Measurements from ENCODE around the gene FRMPD4. TPM values are rescaled to one million over a fixed set of nuclear protein-coding genes. Genes with fewer than 3 reads are reported as not detected.

Gene FRMPD4
- polyA plus RNA-seq, 3 donors: 0.09 to 0.16 (median 0.10) TPM

GRCh38 chrX:12292996-12293765, 154.9 kb downstream of the FRMPD4 start:
- no peak for DNase-seq

GRCh38 chrX:12297353-12297752, 159.1 kb downstream of the FRMPD4 start:
- no peak for DNase-seq

- DNase-seq: no peak
Observed at GRCh38 chrX:12301288-12301687, 163.0 kb downstream of the FRMPD4 start.

- DNase-seq: no peak
Observed at GRCh38 chrX:12304261-12304660, 166.0 kb downstream of the FRMPD4 start.

GRCh38 chrX:12307961-12308360, 169.7 kb downstream of the FRMPD4 start:
- no peak for DNase-seq

GRCh38 chrX:12308420-12308819, 170.1 kb downstream of the FRMPD4 start:
- no peak for DNase-seq

- no peak for DNase-seq
Observed at GRCh38 chrX:12309040-12309743, 170.9 kb downstream of the FRMPD4 start.

- no peak for DNase-seq
Observed at GRCh38 chrX:12309744-12310076, 171.4 kb downstream of the FRMPD4 start.

GRCh38 chrX:12314651-12315050, 176.4 kb downstream of the FRMPD4 start:
- no peak for DNase-seq

- DNase-seq: no peak
Observed at GRCh38 chrX:12315526-12315925, 177.3 kb downstream of the FRMPD4 start.

- DNase-seq: no peak
Observed at GRCh38 chrX:12319003-12319519, 180.8 kb downstream of the FRMPD4 start.

- no peak for DNase-seq
Observed at GRCh38 chrX:12319992-12320391, 181.7 kb downstream of the FRMPD4 start.

- DNase-seq: no peak
Observed at GRCh38 chrX:12322031-12322430, 183.8 kb downstream of the FRMPD4 start.

- no peak for DNase-seq
Observed at GRCh38 chrX:12325171-12325570, 186.9 kb downstream of the FRMPD4 start.

- no peak for DNase-seq
Observed at GRCh38 chrX:12327836-12328235, 189.6 kb downstream of the FRMPD4 start.

- DNase-seq: no peak
Observed at GRCh38 chrX:12329476-12329875, 191.2 kb downstream of the FRMPD4 start.

GRCh38 chrX:12330841-12331240, 192.6 kb downstream of the FRMPD4 start:
- no peak for DNase-seq

- DNase-seq: no peak
Observed at GRCh38 chrX:12332786-12333347, 194.6 kb downstream of the FRMPD4 start.

- no peak for DNase-seq
Observed at GRCh38 chrX:12339921-12340320, 201.6 kb downstream of the FRMPD4 start.

- DNase-seq: no peak
Observed at GRCh38 chrX:12344954-12345353, 206.7 kb downstream of the FRMPD4 start.

- DNase-seq: no peak
Observed at GRCh38 chrX:12349201-12349600, 210.9 kb downstream of the FRMPD4 start.

- no peak for DNase-seq
Observed at GRCh38 chrX:12352922-12353321, 214.6 kb downstream of the FRMPD4 start.

- DNase-seq: no peak
Observed at GRCh38 chrX:12360383-12360782, 222.1 kb downstream of the FRMPD4 start.
